ENCODE data around the gene C4orf51. TPM values are rescaled to one million over a fixed set of nuclear protein-coding genes. Genes with fewer than 3 reads are reported as not detected.

C4orf51 gene
- total RNA-seq, 1 donor = not detected

GRCh38 chr4:145770124-145770523 is 90.2 kb downstream of the C4orf51 start:
- no peak for TF ChIP-seq CTCF (IDR thresholded peaks at IDR 0.05; ENCODE audit: extremely low read depth, low read depth, low read length)
- Histone ChIP-seq H3K4me2 (ENCODE audit: insufficient read depth, low read length) (no peak overlapping the region), H4K20me1 (ENCODE audit: insufficient read depth, low read length) (no peaks in the 10 kb centered on the region), H2AFZ (ENCODE audit: low read length) (no peak overlapping the region), H3K4me1 (ENCODE audit: insufficient read depth, low read length) (no peaks in the 10 kb centered on the region), H3K4me3 (ENCODE audit: insufficient read depth, low read length) (no peak overlapping the region), H3K27ac (ENCODE audit: low read depth, low read length) (no peak overlapping the region), H3K27me3 (ENCODE audit: insufficient read depth, low read length) (no peaks in the 10 kb centered on the region), H3K79me2 (ENCODE audit: insufficient read depth, low read length) (no peaks in the 10 kb centered on the region), H3K36me3 (ENCODE audit: insufficient read depth, low read length) (peaks cover 19% of the 10 kb centered on the region), H3K9me3 (ENCODE audit: low read depth, low read length) (no peaks in the 10 kb centered on the region)
- no peak for DNase-seq (ENCODE audit: insufficient read length, low spot score, missing footprints)

GRCh38 chr4:145772347-145772746 is 92.4 kb downstream of the C4orf51 start:
- DNase-seq (ENCODE audit: insufficient read length, low spot score, missing footprints) = no peak
- TF ChIP-seq CTCF (IDR thresholded peaks at IDR 0.05; ENCODE audit: extremely low read depth, low read depth, low read length) = no peak
- H3K4me3 ChIP-seq (ENCODE audit: insufficient read depth, low read length) = no peak overlapping the region
- H3K27me3 ChIP-seq (ENCODE audit: insufficient read depth, low read length) = no peaks in the 10 kb centered on the region
- H3K9me3 ChIP-seq (ENCODE audit: low read depth, low read length) = no peaks in the 10 kb centered on the region
- peaks cover 17% of the 10 kb centered on the region for H3K36me3 ChIP-seq (ENCODE audit: insufficient read depth, low read length)
- no peaks in the 10 kb centered on the region for H3K79me2 ChIP-seq (ENCODE audit: insufficient read depth, low read length)
- H3K27ac ChIP-seq (ENCODE audit: low read depth, low read length) = no peak overlapping the region
- no peaks in the 10 kb centered on the region for H3K4me1 ChIP-seq (ENCODE audit: insufficient read depth, low read length)
- H4K20me1 ChIP-seq (ENCODE audit: insufficient read depth, low read length) = no peaks in the 10 kb centered on the region
- H3K4me2 ChIP-seq (ENCODE audit: insufficient read depth, low read length) = no peak overlapping the region
- no peak overlapping the region for H2AFZ ChIP-seq (ENCODE audit: low read length)

GRCh38 chr4:145773581-145774234 is 93.8 kb downstream of the C4orf51 start:
- Histone ChIP-seq H3K27me3 (ENCODE audit: insufficient read depth, low read length) (no peaks in the 10 kb centered on the region), H4K20me1 (ENCODE audit: insufficient read depth, low read length) (no peaks in the 10 kb centered on the region), H3K79me2 (ENCODE audit: insufficient read depth, low read length) (no peaks in the 10 kb centered on the region), H3K36me3 (ENCODE audit: insufficient read depth, low read length) (peaks cover 20% of the 10 kb centered on the region), H3K4me3 (ENCODE audit: insufficient read depth, low read length) (no peak overlapping the region), H3K9me3 (ENCODE audit: low read depth, low read length) (no peaks in the 10 kb centered on the region), H3K27ac (ENCODE audit: low read depth, low read length) (peak overlapping the region; percentile 51), H3K4me2 (ENCODE audit: insufficient read depth, low read length) (no peak overlapping the region), H3K4me1 (ENCODE audit: insufficient read depth, low read length) (no peaks in the 10 kb centered on the region), H2AFZ (ENCODE audit: low read length) (no peak overlapping the region)
- no peak for DNase-seq (ENCODE audit: insufficient read length, low spot score, missing footprints)
- no peak for TF ChIP-seq CTCF (IDR thresholded peaks at IDR 0.05; ENCODE audit: extremely low read depth, low read depth, low read length)

- Histone ChIP-seq H3K4me2 (ENCODE audit: insufficient read depth, low read length) (no peak overlapping the region), H3K9me3 (ENCODE audit: low read depth, low read length) (no peaks in the 10 kb centered on the region), H2AFZ (ENCODE audit: low read length) (no peak overlapping the region), H3K36me3 (ENCODE audit: insufficient read depth, low read length) (peaks cover 25% of the 10 kb centered on the region), H3K79me2 (ENCODE audit: insufficient read depth, low read length) (no peaks in the 10 kb centered on the region), H3K27me3 (ENCODE audit: insufficient read depth, low read length) (no peaks in the 10 kb centered on the region), H3K4me1 (ENCODE audit: insufficient read depth, low read length) (peaks cover 3% of the 10 kb centered on the region), H3K27ac (ENCODE audit: low read depth, low read length) (peak overlapping the region; percentile 51), H4K20me1 (ENCODE audit: insufficient read depth, low read length) (no peaks in the 10 kb centered on the region), H3K4me3 (ENCODE audit: insufficient read depth, low read length) (no peak overlapping the region)
- no peak for DNase-seq (ENCODE audit: insufficient read length, low spot score, missing footprints)
- TF ChIP-seq CTCF (IDR thresholded peaks at IDR 0.05; ENCODE audit: extremely low read depth, low read depth, low read length) = no peak
Measured at GRCh38 chr4:145774473-145774872, 94.5 kb downstream of the C4orf51 start.
